Retinal pigment epithelial cell (primary cell): ENCODE results near the gene KLHDC1.
"Not testable (repeated sequence)": the region's sequence is repeated elsewhere in the genome, so short reads cannot be mapped to it uniquely, and the experiment has no call there.

Source experiments
- DNase-seq: peaks from one replicate; pipeline ENCODE4 v3.0.0-alpha.2; 2010; ENCODE audit warnings: low read depth
- H3K4me3 ChIP-seq: 2 replicates; pipeline ENCODE4 v1.5.1; 2011; ENCODE audit warnings: mild to moderate bottlenecking, low read length, control low read depth, moderate library complexity
- TF ChIP-seq, protein P1 (sequence below): conservative IDR thresholded peaks from 2 replicates; pipeline ENCODE4 v1.5.1; 2011; ENCODE audit warnings: low read depth, low read length, control low read depth, inconsistent platforms

Gene KLHDC1

DNA sequence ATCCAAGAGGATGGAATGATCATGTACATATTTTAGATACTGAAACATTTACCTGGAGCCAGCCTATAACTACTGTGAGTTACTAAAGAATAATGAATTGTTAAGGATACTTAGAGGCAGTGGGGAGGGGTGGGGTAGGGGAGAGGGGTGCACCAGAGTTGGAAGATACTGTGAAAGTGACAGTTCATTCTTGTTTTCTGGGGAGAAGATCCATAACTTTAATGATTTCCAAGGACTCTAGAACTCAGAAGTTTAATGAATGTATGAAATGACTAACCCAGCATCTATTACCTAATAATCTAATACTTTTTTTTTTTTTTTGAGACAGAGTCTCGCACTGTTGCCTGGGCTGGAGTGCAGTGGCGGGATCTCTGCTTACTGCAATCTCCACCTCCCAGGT, 85.5 kb downstream of the KLHDC1 start:
- no peak overlapping the region for H3K4me3 ChIP-seq
- no peak for DNase-seq
- TF ChIP-seq, protein P1, sequence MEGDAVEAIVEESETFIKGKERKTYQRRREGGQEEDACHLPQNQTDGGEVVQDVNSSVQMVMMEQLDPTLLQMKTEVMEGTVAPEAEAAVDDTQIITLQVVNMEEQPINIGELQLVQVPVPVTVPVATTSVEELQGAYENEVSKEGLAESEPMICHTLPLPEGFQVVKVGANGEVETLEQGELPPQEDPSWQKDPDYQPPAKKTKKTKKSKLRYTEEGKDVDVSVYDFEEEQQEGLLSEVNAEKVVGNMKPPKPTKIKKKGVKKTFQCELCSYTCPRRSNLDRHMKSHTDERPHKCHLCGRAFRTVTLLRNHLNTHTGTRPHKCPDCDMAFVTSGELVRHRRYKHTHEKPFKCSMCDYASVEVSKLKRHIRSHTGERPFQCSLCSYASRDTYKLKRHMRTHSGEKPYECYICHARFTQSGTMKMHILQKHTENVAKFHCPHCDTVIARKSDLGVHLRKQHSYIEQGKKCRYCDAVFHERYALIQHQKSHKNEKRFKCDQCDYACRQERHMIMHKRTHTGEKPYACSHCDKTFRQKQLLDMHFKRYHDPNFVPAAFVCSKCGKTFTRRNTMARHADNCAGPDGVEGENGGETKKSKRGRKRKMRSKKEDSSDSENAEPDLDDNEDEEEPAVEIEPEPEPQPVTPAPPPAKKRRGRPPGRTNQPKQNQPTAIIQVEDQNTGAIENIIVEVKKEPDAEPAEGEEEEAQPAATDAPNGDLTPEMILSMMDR = no peak

DNA sequence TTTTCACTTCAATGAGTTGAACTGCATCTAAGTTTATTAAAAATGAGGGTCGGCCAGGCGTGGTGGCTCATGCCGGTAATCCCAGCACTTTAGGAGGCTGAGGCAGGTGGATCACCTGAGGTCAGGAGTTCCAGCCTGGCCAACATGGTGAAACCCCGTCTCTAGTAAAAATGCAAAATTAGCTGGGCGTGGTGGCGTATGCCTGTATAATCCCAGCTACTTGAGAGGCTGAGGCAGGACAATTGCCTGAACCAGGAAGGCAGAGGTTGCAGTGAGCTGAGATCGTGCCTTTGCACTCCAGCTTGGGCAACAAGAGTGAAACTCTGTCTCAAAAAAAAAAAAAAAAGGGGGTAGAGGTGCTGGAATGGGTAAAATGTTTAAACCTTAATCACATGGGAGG, 88.1 kb downstream of the KLHDC1 start:
- not testable (repeated sequence) for DNase-seq, H3K4me3 ChIP-seq

DNA sequence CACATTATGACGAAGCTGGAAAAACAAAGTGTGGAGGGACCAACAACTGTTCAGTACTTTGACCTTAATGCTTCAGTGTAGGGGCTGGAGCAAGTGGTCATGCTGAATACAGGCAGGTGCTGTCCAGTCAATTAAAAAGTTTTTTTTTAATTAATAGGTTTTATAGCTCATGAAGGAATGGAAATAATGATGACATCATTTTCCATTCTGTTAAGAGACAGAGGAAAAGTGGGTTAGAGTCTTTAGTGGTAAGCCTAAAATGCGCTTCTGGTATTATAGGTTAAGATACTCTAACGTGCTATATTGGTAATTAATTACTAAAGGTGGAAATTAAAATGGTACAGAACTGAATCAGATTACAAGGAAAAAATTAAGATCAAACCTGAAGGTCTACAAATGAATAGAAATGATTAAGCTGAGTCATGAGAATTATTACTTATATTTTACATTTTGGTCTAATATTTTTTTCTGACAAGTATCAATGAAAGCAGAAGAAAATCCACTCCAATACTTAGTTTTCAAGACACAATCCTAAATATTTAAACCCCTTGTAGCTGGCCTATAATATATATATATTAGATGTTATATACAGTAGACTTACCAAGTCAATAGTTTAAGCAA, 90.6 kb downstream of the KLHDC1 start:
- no peak overlapping the region for H3K4me3 ChIP-seq
- no peak for DNase-seq
- TF ChIP-seq, protein P1 = no peak

DNA sequence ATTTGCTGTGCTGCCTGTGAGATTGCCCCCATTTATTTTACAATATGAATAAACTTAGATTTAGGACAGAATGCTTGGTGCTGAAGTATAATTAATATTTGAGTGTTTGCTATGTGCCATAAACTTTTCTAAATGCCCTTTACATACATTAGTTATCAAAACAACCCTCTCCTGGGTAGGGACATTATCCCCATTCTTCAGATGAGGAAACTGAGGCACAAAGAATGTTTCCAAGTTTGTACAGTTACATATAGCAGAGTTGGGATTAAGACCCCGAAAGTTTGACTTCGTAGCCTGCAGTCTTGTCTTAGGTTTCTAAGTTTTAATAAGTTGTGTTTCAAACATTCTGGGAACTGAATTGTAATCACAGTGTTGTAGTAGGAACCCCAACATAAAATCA, 93.4 kb downstream of the KLHDC1 start:
- H3K4me3 ChIP-seq = no peak overlapping the region
- DNase-seq = no peak
- TF ChIP-seq, protein P1 = no peak

DNA sequence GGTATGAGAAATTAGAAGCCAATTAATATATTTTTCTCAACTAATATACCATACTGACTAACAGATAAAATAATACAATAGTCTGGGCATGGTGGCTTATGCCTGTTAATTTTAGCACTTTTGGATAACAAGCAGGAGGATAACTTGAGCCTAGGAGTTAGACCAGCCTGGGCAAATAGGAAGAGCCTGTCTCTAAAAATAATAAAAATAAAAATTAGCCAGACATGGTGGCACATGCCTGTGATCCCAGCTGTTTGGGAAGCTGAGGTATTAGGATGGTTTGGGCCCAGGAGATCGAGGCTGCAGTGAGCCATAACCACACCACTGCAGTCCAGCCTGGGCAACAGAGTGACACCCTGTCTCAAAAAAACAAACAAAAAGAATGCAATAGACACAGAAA, 99.7 kb downstream of the KLHDC1 start:
- TF ChIP-seq, protein P1 = no peak
- DNase-seq = no peak
- H3K4me3 ChIP-seq = no peak overlapping the region

DNA sequence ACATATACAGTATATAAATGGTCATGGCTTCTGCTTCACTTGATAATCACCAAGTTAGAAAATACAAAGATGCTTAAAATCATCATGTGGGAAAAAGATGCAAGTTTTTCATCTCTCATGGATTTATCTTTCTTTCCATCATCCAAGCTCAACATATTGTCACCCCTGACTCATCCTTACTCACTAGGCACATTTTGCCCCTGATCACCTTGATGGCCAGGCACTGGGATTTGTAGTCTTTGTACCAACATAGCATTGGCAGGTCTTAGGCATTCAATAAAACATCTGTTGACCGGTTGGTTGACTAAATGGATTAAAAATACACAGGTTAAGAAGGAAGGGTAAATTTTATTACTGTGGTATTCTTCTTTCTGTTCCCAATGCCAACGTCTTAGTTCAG, 103.1 kb downstream of the KLHDC1 start:
- DNase-seq = no peak
- TF ChIP-seq, protein P1 = no peak
- H3K4me3 ChIP-seq = no peak overlapping the region
